Esophagus (tissue), 2 donors: ENCODE measurements around the gene DTNA. TPM values are rescaled to one million over a fixed set of nuclear protein-coding genes. Genes with fewer than 3 reads are reported as not detected.
"Not testable (repeated sequence)": the region's sequence is repeated elsewhere in the genome, so short reads cannot be mapped to it uniquely, and the experiment has no call there.

Experiments
- H3K27ac ChIP-seq, 2 donors: one replicate each; pipeline ENCODE4 v1.5.1; 2013; ENCODE audit warnings: low read depth in 2 of 2, mild to moderate bottlenecking in 2 of 2, inconsistent platforms in 1 of 2, low read length in 1 of 2, moderate library complexity in 1 of 2
- H3K27me3 ChIP-seq, 2 donors: one replicate each; pipeline ENCODE4 v1.6.1; 2013; ENCODE audit warnings: low read length in 2 of 2, control low read depth in 1 of 2, mild to moderate bottlenecking in 1 of 2; ENCODE audit not compliant: insufficient read depth in 2 of 2, control insufficient read depth in 1 of 2
- H3K36me3 ChIP-seq, 2 donors: one replicate each; pipeline ENCODE4 v1.6.1; 2013; ENCODE audit warnings: low read length in 1 of 2; ENCODE audit not compliant: control insufficient read depth in 2 of 2, insufficient read depth in 2 of 2
- H3K4me1 ChIP-seq, 2 donors: one replicate each; pipeline ENCODE4 v1.6.1; 2013; ENCODE audit warnings: low read length in 1 of 2; ENCODE audit not compliant: control insufficient read depth in 2 of 2, insufficient read depth in 2 of 2
- H3K4me3 ChIP-seq, 2 donors: one replicate each; pipeline ENCODE4 v1.5.1; 2013; ENCODE audit warnings: low read length in 2 of 2, mild to moderate bottlenecking in 2 of 2, low read depth in 1 of 2, moderate library complexity in 1 of 2
- H3K9me3 ChIP-seq, 2 donors: one replicate each; pipeline ENCODE4 v1.6.1; 2013; ENCODE audit warnings: mild to moderate bottlenecking in 2 of 2, low read depth in 1 of 2, low read length in 1 of 2, moderate library complexity in 1 of 2; ENCODE audit not compliant: control insufficient read depth in 2 of 2, insufficient read depth in 1 of 2
- WGBS, 2 donors: extraction: QIAGEN DNeasy Blood & Tissue Kit; methylation state at CpG; one replicate each; pipeline ENCODE4 v1.1.7; 2013; 5-methylcytosine and 5-hydroxymethylcytosine counted together
- polyA plus RNA-seq, 2 donors: library from polyadenylated mRNA; stranded (reverse); fragments of 200-250 nt; gene quantifications; one replicate each; pipeline ENCODE4 v1.2.3, GENCODE V29; 2013
- donor health status: healthy with polysubstance abuse.
- donor health status: Bipolar disorder and iron deficiency.

The DTNA gene
- polyA plus RNA-seq, 2 donors = 6.7 to 15.0 TPM

DNA sequence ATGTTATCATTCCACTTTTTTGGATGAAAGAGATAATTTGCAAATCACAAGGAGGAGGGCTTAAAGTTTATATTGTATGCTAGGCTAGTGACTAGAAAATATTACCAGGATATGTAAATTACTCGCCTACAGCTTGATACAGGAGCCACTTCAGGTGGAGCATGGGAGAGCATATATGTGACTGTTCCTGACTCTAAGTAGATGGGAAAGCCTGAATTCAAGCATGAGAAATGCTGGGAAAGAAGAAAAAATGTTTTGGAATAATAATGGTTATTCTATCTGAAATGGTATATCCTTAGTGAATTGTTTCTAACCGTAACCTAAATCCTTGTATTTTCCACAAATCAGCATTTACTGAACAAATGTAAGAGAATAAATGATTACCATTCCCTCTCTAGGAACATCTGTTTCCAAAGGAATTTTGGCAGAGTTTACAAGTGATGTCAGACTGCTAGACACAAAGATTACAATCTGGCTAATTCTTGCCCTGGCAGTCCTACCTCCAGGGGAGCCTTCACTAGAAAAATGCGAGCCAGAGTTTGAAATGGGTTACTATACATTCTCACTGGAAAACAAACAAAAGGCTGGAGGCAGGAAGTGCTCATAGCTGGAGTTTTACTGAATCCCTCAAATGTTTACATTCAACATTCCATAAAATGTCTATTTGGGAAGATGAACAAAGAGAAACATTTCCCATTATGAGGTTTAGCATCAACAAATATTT is 201.7 kb downstream of the DTNA start:
- Histone ChIP-seq H3K9me3 (no peaks in the 10 kb centered on the region), H3K36me3 (no peaks in the 10 kb centered on the region), H3K27ac (no peak overlapping the region), H3K27me3 (no peaks in the 10 kb centered on the region), H3K4me1 (no peaks in the 10 kb centered on the region), H3K4me3 (no peak overlapping the region)
- 54 to 61% methylated on average over 3 of the region's 3 CpGs for WGBS, 2 donors

DNA sequence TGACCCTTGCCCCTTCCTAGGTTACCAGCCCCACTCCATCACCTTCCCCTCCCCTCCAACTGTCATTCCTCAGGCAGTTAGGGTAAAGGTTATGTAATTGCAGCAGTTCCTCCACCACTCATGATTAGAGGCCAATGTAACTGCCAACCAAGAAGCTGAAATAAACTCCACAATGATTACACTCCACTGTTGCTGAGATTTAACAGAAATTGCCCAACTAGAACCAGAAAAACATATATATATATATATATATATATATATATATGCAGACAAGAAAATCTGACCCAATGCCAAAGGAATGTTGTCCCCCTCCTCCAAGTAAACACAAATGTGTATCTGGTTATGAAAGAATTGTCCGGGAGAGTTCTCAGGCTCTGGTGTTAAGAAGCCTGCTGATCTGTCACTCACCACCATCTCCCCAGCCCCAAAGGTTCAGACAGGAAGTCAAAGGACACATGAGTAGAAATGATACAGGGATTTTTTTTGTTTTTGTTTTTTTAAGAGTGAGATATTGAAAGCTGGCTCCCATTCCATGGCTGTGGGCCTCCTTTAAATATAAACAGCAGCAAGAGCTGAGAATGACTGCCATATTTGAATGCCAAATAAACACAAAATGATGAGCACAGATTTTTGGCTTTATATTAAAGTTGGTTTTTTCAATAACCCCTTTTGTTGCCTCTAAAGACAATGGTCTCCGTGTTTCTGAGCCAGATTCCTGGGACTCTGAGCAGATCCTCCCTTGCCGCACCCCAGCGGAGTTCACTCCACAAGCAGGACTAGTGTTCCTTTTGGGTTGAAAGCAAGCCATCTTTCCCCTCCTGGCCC is 204.0 kb downstream of the DTNA start:
- Histone ChIP-seq H3K4me3 (no peak overlapping the region), H3K4me1 (no peaks in the 10 kb centered on the region), H3K36me3 (no peaks in the 10 kb centered on the region), H3K27me3 (no peaks in the 10 kb centered on the region), H3K9me3 (no peaks in the 10 kb centered on the region), H3K27ac (no peak overlapping the region)
- WGBS, 2 donors = 65 to 74% methylated on average over 4 of the region's 4 CpGs

DNA sequence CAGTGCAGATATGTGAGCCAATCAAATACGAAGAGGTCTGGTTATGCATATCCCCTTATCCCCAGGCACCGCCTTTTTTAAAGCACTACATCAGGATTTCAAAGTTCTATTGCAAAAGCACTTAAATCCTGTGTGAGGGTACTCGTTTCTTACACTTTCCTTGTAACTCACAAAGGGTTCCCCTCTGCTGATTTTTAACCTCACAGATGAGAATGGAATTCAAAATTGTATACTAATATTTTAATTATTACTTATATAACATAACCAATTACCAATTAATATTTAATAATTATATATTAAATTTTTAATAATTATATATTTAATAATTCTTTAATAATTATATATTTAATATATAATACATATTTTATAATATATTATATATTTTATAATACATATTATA is 204.9 kb downstream of the DTNA start:
- no peaks in the 10 kb centered on the region for H3K27me3 ChIP-seq
- H3K4me3 ChIP-seq = no peak overlapping the region
- WGBS, 2 donors = 69 to 81% methylated on average over 3 of the region's 3 CpGs
- no peaks in the 10 kb centered on the region for H3K4me1 ChIP-seq
- H3K36me3 ChIP-seq = no peaks in the 10 kb centered on the region
- H3K27ac ChIP-seq = no peak overlapping the region
- no peaks in the 10 kb centered on the region for H3K9me3 ChIP-seq

DNA sequence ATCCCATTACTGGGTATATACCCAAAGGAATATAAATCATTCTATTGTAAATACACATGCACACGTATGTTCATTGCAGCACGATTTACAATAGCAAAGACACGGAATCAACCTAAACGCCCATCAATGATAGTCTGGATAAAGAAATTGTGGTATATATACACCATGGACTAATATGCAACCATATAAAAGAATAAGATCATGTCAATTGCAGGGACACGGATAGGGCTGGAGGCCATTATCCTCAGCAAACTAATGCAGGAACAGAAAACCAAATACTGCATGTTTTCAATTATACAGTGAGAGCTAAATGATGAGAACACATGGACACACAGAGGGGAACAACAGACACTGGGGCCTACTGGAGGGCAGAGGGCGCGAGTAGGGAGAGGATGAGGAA is 206.4 kb downstream of the DTNA start:
- not testable (repeated sequence) for H3K4me3 ChIP-seq, H3K27ac ChIP-seq, H3K27me3 ChIP-seq, H3K4me1 ChIP-seq, H3K36me3 ChIP-seq, H3K9me3 ChIP-seq
- 92 to 95% methylated on average over 7 of the region's 7 CpGs for WGBS, 2 donors

DNA sequence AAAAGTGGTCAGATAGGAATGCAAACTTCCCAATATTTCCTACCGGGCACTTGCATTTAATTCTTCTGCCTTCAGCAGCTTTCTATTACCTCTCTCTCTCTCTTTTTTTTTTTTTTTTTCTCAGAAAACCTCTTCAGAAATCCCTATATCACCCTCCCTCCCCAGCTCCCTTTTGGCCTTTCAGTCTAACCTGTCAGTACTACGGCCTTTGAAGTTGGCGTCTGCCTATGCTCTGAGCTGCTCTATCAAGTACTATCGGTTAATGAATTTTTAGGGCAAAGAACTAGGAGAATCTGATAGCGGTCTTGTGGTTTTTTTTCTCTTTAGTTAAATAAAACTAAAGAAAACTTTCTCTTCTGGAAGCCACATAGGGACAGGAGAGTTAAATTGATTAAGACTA is 208.8 kb downstream of the DTNA start:
- Histone ChIP-seq H3K27ac (no peak overlapping the region), H3K4me3 (no peak overlapping the region), H3K4me1 (no peaks in the 10 kb centered on the region), H3K9me3 (no peaks in the 10 kb centered on the region), H3K27me3 (no peaks in the 10 kb centered on the region), H3K36me3 (no peaks in the 10 kb centered on the region)
- WGBS, 2 donors = 64 to 68% methylated on average over 5 of the region's 5 CpGs

DNA sequence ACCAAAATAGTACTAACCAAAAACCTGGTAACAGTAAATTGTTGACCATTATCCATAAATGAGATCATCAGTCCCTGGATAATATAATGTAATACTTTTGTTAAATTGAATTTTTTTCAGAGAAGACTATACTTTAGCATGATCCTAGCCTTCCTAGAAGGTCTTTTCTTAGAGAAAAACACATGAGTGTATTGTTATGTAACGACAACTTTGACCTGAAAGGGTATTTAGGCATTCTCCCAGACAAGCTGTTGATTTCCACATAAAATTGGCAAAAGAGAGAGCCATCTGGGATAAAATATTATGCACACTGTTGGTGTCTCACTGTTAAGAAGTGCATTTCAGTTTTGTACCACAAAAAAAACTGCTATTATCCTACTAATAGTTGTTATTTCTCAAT is 211.1 kb downstream of the DTNA start:
- no peaks in the 10 kb centered on the region for H3K9me3 ChIP-seq
- WGBS, 2 donors = 76 to 85% methylated on average over 1 of the region's 1 CpG
- no peak overlapping the region for H3K4me3 ChIP-seq
- H3K4me1 ChIP-seq = no peaks in the 10 kb centered on the region
- no peaks in the 10 kb centered on the region for H3K27me3 ChIP-seq
- H3K27ac ChIP-seq = no peak overlapping the region
- no peaks in the 10 kb centered on the region for H3K36me3 ChIP-seq

DNA sequence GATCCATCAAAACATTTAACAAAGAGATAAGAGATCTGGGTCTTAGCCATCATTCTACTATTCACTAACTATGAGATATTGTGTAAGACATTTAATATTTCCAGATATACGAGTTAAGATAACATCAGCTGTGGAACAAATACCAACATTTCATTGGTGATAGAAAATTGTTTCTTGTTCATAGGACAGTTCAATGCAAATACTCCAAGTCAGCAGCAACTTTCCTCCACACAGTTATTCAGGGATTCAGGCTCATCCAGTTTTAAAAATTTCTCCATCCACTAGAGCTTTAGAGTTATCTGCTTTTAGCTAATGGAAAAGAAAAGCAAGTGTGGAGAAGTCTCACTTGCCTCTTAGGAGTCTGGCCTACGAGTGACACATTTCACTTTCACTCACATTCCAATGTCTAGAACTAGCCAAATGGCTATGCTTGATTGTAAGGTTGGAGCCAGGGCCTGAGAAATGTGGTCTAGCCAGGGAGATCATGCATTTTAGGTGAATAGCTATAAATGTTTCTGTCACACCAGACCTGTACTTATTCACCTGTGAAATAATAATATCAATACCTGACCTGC is 211.8 kb downstream of the DTNA start:
- Histone ChIP-seq H3K9me3 (no peaks in the 10 kb centered on the region), H3K4me1 (no peaks in the 10 kb centered on the region), H3K27ac (no peak overlapping the region), H3K4me3 (no peak overlapping the region), H3K27me3 (no peaks in the 10 kb centered on the region), H3K36me3 (no peaks in the 10 kb centered on the region)
- WGBS, 2 donors = 67 to 68% methylated on average over 2 of the region's 2 CpGs

DNA sequence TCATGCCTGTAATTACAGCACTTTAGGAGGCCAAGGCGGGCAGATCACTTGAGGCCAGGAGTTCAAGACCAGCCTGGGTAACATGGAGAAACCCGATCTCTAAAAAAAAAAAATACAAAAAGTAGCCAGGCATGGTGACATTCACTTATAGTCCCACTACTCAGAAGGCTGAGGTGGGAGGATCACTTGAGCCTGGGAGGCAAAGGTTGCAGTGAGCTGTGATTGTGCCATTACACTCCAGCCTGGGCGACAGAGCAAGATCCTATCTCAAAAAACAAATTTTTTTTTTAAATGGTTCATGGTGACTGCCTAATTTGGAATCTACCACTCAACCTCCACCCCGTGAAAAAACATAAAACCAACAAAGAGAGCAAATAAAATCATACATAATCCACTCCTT is 212.5 kb downstream of the DTNA start:
- 87 to 88% methylated on average over 4 of the region's 4 CpGs for WGBS, 2 donors
- not testable (repeated sequence) for H3K4me3 ChIP-seq, H3K27me3 ChIP-seq, H3K4me1 ChIP-seq, H3K36me3 ChIP-seq, H3K27ac ChIP-seq, H3K9me3 ChIP-seq

DNA sequence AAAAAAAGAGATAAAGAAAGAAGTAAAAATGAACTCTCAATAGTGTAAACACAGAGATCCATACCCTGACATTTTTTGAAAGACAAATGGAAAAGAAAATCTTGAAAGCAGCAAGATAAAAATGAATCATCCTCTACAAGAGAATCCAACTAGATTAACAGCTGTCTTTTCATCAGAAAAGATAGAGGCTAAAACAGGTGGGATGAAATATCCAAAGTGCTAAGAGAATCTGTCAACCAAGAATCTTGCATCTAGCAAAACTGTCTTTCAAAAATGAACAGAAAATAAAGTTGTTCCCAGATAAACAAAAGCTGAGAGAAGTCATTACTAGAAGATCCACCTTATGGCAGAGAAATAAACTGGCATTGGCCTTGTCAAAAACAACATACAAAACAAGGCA is 213.8 kb downstream of the DTNA start:
- H3K27ac ChIP-seq = no peak overlapping the region
- no peaks in the 10 kb centered on the region for H3K27me3 ChIP-seq
- no peak overlapping the region for H3K4me3 ChIP-seq
- no peaks in the 10 kb centered on the region for H3K9me3 ChIP-seq
- H3K36me3 ChIP-seq = no peaks in the 10 kb centered on the region
- H3K4me1 ChIP-seq = peaks cover 0 to 4% of the 10 kb centered on the region in 2 donors
